ENCODE data around the gene GORASP2. TPM values are rescaled to one million over a fixed set of nuclear protein-coding genes. Genes with fewer than 3 reads are reported as not detected.
A peak's percentile ranks its signal among the peaks of the same experiment; 100 is the strongest.

Gene GORASP2
- total and polyA plus RNA-seq, 2 experiments from 2014 or later, result 44.5 to 45.2 TPM

GRCh38 chr2:170923799-170924198 is 5.3 kb upstream of the GORASP2 start:
- Histone ChIP-seq H3K4me1 (ENCODE audit: insufficient read depth) (no peaks in the 10 kb centered on the region; the same call in 1 of the 2 replicates), H3K36me3 (ENCODE audit: insufficient read depth) (no peaks in the 10 kb centered on the region), H3K4me3 (no peak overlapping the region), H4K20me1 (replicated peaks; ENCODE audit: insufficient read depth) (no peaks in the 10 kb centered on the region), H2AFZ (no peak overlapping the region), H3F3A (replicated peaks; ENCODE audit: low read depth) (peaks cover 13% of the 10 kb centered on the region; the same call in 1 of the 2 replicates), H3K27me3 (ENCODE audit: insufficient read depth) (no peaks in the 10 kb centered on the region), H3K79me2 (replicated peaks; ENCODE audit: insufficient read depth) (no peaks in the 10 kb centered on the region), H3K27ac (ENCODE audit: low read depth) (no peak overlapping the region), H3K9me2 (ENCODE audit: insufficient read depth) (peaks cover 12% of the 10 kb centered on the region; the same call in 1 of the 2 replicates), H3K4me2 (no peak overlapping the region)
- no peak overlapping the region for H3K27ac Mint-ChIP-seq
- no peak for TF ChIP-seq JUNB (IDR thresholded peaks at IDR 0.05; ENCODE audit: unreplicated experiment)
- TF ChIP-seq EZH2 (IDR thresholded peaks at IDR 0.05; ENCODE audit: low read depth, unreplicated experiment), result no peak
- TF ChIP-seq ZNF331 (CRISPR knock-in tag; IDR thresholded peaks at IDR 0.05; ENCODE audit: low read depth), result no peak
- TF ChIP-seq ETS1 (IDR thresholded peaks at IDR 0.05), result no peak
- TF ChIP-seq POLR2AphosphoS5 (IDR thresholded peaks at IDR 0.05; ENCODE audit: low read depth), result no peak
- no peak for TF ChIP-seq ZNF462 (CRISPR knock-in tag; IDR thresholded peaks at IDR 0.05)
- no peak for TF ChIP-seq REST (IDR thresholded peaks at IDR 0.05; ENCODE audit: unreplicated experiment)
- no peak for TF ChIP-seq NANOG (IDR thresholded peaks at IDR 0.05; ENCODE audit: borderline replicate concordance)
- no peak for ATAC-seq
- no peak overlapping the region for H3K4me3 Mint-ChIP-seq
- H3K4me1 Mint-ChIP-seq, result peaks cover 8% of the 10 kb centered on the region
- DNase-seq (ENCODE audit: low spot score), result peak; percentile 56
- H3K9me3 Mint-ChIP-seq, result peaks cover 71% of the 10 kb centered on the region
- peaks cover 61% of the 10 kb centered on the region for H3K36me3 Mint-ChIP-seq (ENCODE audit: low read depth)
- peaks cover 20% of the 10 kb centered on the region for H3K27me3 Mint-ChIP-seq (ENCODE audit: insufficient read depth, low read depth, poor library complexity)
